Endothelial cell (in vitro differentiated cells): ENCODE measurements around the gene PDPR. TPM values are rescaled to one million over a fixed set of nuclear protein-coding genes. Genes with fewer than 3 reads are reported as not detected.
"Not testable (repeated sequence)": the region's sequence is repeated elsewhere in the genome, so short reads cannot be mapped to it uniquely, and the experiment has no call there.

Experiments
- DNase-seq: peaks from one replicate; pipeline ENCODE4 v3.0.0; 2021; ENCODE audit warnings: low spot score
- H3K27ac Mint-ChIP-seq: one replicate; pipeline ENCODE4 v1.8.0; 2021; ENCODE audit warnings: mixed read lengths, inconsistent platforms; ENCODE audit not compliant: unreplicated experiment
- H3K27me3 Mint-ChIP-seq: one replicate; pipeline ENCODE4 v1.8.0; 2021; ENCODE audit warnings: mild to moderate bottlenecking, moderate library complexity, mixed read lengths, inconsistent platforms; ENCODE audit not compliant: unreplicated experiment
- H3K36me3 Mint-ChIP-seq: one replicate; pipeline ENCODE4 v1.8.0; 2021; ENCODE audit warnings: mild to moderate bottlenecking, low read depth, mixed read lengths, inconsistent platforms; ENCODE audit not compliant: unreplicated experiment
- H3K4me1 Mint-ChIP-seq: one replicate; pipeline ENCODE4 v1.8.0; 2021; ENCODE audit warnings: mild to moderate bottlenecking, mixed read lengths, inconsistent platforms; ENCODE audit not compliant: unreplicated experiment
- H3K4me3 Mint-ChIP-seq: one replicate; pipeline ENCODE4 v1.8.0; 2021; ENCODE audit warnings: mild to moderate bottlenecking, mixed read lengths, inconsistent platforms; ENCODE audit not compliant: unreplicated experiment
- H3K9me3 Mint-ChIP-seq: one replicate; pipeline ENCODE4 v1.8.0; 2021; ENCODE audit warnings: mixed read lengths, inconsistent platforms; ENCODE audit not compliant: unreplicated experiment
- total RNA-seq: library from RNA; stranded (reverse); fragmentation: NEBNext Ultra II Directional; extraction: Animal tissue kit (Norgen Biotek cat#: 25700); gene quantifications from one replicate; pipeline ENCODE4 v1.2.1, GENCODE V29; 2021; ENCODE audit not compliant: unreplicated experiment
- TF ChIP-seq, protein P1 (sequence below): fragments of 200-600 bp; sonication (generic); IDR thresholded peaks from one replicate; pipeline ENCODE4 v1.5.0; 2021; ENCODE audit warnings: antibody characterized with exemption; ENCODE audit not compliant: unreplicated experiment

PDPR gene
- total RNA-seq, 1 donor from 2014 or later = 43.4 TPM

DNA sequence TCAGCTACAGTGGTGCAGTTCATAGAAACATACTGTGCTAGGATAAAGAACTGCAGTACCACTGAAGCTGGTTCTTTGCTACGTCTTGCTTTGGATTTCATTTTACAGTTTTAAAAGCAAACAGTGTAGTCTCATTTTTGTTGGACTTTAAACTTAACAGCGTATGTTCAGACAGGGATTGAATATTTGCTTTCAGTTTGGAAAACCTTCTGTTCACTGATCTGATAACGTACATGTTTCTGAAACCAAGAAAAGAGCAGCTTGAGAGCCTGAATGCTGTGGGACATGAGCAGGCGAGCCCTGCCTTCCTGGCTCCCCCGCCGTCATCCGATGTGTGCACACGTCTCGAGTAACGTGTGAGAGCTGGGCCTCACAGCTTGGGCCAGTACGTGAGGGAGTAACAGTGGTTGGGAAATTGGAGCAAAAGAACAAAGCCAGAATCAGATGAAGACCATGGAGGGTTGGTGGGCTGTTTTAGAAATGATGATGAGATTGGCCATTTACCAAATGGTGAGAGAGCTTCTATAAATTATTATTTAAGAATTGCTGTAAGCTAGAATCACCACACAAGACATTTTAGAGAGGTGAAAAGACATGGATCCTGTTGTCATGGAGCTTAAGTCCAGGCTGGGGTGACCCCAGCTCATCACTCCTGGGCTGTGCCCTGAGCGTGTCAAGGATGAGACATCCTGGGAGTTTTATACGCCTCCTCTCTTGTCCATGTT is 38.6 kb downstream of the PDPR start:
- Mint-ChIP-seq H3K4me1 (no peaks in the 10 kb centered on the region), H3K36me3 (peaks cover 51% of the 10 kb centered on the region), H3K4me3 (peak overlapping the region; percentile 63), H3K27ac (no peak overlapping the region), H3K27me3 (peaks cover 6% of the 10 kb centered on the region), H3K9me3 (no peaks in the 10 kb centered on the region)
- DNase-seq = no peak
- TF ChIP-seq, protein P1, sequence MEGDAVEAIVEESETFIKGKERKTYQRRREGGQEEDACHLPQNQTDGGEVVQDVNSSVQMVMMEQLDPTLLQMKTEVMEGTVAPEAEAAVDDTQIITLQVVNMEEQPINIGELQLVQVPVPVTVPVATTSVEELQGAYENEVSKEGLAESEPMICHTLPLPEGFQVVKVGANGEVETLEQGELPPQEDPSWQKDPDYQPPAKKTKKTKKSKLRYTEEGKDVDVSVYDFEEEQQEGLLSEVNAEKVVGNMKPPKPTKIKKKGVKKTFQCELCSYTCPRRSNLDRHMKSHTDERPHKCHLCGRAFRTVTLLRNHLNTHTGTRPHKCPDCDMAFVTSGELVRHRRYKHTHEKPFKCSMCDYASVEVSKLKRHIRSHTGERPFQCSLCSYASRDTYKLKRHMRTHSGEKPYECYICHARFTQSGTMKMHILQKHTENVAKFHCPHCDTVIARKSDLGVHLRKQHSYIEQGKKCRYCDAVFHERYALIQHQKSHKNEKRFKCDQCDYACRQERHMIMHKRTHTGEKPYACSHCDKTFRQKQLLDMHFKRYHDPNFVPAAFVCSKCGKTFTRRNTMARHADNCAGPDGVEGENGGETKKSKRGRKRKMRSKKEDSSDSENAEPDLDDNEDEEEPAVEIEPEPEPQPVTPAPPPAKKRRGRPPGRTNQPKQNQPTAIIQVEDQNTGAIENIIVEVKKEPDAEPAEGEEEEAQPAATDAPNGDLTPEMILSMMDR = no peak

DNA sequence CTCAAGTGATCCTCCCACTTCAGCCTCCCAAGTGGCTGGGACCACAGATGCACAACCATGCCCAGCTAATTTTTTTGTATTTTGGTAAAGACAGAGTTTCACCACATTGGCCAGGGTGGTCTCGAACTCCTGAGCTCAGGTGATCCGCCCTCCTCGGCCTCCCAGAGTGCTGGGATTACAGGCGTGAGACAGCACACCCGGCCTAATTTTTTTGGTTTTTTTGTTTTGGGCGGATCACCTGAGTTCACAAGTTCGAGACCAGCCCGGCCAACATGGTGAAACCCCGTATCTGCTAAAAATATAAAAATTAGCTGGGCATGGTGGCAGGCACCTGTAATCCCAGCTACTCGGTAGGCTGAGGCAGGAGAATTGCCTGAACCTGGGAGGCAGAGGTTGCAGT is 40.6 kb downstream of the PDPR start:
- H3K4me1 Mint-ChIP-seq, H3K4me3 Mint-ChIP-seq, H3K9me3 Mint-ChIP-seq, H3K27me3 Mint-ChIP-seq, DNase-seq, H3K27ac Mint-ChIP-seq: not testable (repeated sequence)
- H3K36me3 Mint-ChIP-seq = peaks cover 38% of the 10 kb centered on the region

DNA sequence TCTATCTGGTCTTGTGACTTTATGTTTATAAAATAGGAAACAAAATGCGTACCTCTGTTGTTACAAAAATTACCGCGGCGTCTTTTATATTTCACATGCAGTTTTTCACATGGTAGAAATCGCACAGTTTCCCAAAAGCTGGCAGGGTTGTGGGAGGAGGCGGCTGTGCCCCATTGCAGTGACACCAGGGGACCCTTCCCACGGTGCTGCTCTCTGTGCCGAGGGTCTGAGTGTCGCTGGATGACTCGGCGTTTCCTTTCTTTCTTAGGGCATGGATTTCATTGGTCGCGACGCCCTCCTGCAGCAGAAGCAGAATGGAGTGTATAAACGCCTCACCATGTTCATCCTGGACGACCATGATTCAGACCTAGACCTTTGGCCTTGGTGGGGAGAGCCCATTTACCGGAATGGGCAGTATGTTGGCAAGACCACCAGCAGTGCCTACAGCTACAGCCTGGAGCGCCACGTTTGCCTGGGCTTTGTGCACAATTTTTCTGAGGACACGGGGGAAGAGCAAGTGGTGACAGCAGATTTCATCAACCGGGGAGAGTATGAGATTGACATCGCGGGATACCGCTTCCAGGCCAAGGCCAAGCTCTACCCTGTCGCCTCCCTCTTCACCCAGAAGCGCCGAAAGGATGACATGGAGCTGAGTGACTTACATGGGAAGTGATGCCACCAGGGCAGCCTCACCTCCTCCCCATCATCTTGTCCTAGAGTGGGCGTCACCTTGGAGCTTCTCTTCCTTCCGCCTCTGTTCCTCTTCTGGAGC is 42.3 kb downstream of the PDPR start:
- H3K9me3 Mint-ChIP-seq = no peaks in the 10 kb centered on the region
- H3K4me1 Mint-ChIP-seq = no peaks in the 10 kb centered on the region
- peaks cover 33% of the 10 kb centered on the region for H3K36me3 Mint-ChIP-seq
- H3K27ac Mint-ChIP-seq = no peak overlapping the region
- H3K27me3 Mint-ChIP-seq = peaks cover 6% of the 10 kb centered on the region
- TF ChIP-seq, protein P1 = no peak
- DNase-seq = no peak
- H3K4me3 Mint-ChIP-seq = no peak overlapping the region

DNA sequence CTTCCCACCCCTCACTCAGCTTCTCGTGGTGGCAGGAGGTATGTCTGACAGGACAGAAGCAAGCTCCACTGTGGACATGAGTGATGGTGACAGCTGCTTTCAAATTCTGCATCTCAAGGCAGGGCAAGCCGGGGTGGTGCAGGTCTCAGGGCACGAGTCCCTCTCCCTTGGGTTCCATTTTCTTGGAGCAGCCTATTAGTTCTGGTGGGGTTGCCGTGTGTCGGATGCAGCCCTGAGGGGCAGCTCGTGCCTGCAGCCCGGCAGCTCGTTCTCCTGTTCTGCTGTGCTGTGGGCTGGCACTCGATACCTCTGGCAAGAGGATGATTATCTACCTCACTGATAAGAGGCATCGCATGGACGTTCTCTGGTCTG is 43.0 kb downstream of the PDPR start:
- Mint-ChIP-seq H3K36me3 (peaks cover 30% of the 10 kb centered on the region), H3K27me3 (peaks cover 3% of the 10 kb centered on the region), H3K4me3 (peak overlapping the region; percentile 12), H3K27ac (no peak overlapping the region), H3K9me3 (no peaks in the 10 kb centered on the region), H3K4me1 (no peaks in the 10 kb centered on the region)
- TF ChIP-seq, protein P1 = no peak
- no peak for DNase-seq

DNA sequence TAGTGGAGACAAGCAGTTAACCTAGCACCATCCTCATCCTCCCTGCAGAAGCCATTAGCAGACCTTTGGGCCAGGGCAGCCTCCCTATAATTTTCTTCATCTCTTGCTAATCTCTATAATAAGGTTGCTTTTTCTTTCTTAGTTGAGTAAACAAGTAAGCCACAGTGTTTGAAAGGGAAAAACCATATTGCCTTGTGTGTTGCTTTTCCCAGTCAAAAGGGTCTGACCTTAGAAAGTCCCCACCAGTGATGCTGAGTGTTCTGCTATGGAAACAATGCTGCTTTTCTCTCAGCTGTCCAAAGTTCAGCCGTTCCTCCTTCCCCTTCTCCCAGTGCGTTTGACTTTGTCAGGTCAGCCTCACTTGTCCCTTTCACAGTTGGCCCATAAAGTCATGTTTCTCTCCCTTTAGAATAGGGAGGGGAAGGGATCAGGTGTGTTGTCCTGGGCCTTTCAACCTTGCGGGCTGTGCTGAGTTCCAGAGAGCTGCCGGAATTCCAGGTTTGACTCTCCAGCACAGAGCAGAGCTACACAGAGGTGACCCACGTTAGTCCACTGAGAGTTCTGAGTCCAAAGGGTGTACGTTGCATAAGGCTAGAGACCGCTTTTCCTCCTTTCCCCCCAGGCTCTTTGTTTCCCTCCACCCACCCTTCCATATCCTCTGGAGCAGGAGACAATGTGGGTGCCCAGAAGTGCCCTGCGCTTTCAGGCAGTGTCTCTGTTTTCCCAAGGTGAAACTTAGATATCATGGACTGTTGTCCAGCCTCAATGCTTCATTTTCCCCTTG is 43.5 kb downstream of the PDPR start:
- Mint-ChIP-seq H3K27ac (no peak overlapping the region), H3K27me3 (no peaks in the 10 kb centered on the region), H3K4me3 (peak overlapping the region; percentile 12), H3K9me3 (no peaks in the 10 kb centered on the region), H3K4me1 (no peaks in the 10 kb centered on the region), H3K36me3 (peaks cover 24% of the 10 kb centered on the region)
- DNase-seq = no peak
- TF ChIP-seq, protein P1 = no peak
